ENCODE data around the gene CTNND2. TPM values are rescaled to one million over a fixed set of nuclear protein-coding genes. Genes with fewer than 3 reads are reported as not detected.

Gene CTNND2
- total and polyA plus RNA-seq, 10 of the 15 experiments (the other 5 are each of a cell fraction or from before 2014, with no cell fraction given), result 0.02 to 0.16 (median 0.04) TPM; not detected in 7

- BruUV-seq (replicated peaks), result no TSS peak
- Histone ChIP-seq H3K4me1 (ENCODE audit: control insufficient read depth, insufficient read depth, low read length) (no peaks in the 10 kb centered on the region), H3K9me3 (replicated peaks; ENCODE audit: control insufficient read depth, insufficient read depth, low read length) (no peaks in the 10 kb centered on the region), H2AFZ (ENCODE audit: control insufficient read depth, low read depth, low read length) (no peak overlapping the region), H3K36me3 (ENCODE audit: control insufficient read depth in 2 of 2, insufficient read depth in 2 of 2, low read length in 1 of 2) (no peaks in the 10 kb centered on the region), H3K9ac (ENCODE audit: control insufficient read depth, insufficient read depth, low read length) (no peak overlapping the region), H3K27ac (ENCODE audit: control insufficient read depth, insufficient read depth) (no peak overlapping the region), H3K4me2 (ENCODE audit: control insufficient read depth, insufficient read depth) (no peak overlapping the region), H3K4me3 (no peak overlapping the region), H4K20me1 (ENCODE audit: control insufficient read depth, insufficient read depth) (no peaks in the 10 kb centered on the region), H3K79me2 (ENCODE audit: control insufficient read depth, insufficient read depth, low read length) (no peaks in the 10 kb centered on the region), H3K27me3 (replicated peaks in 1 of 2; ENCODE audit: control insufficient read depth in 2 of 2, insufficient read depth in 2 of 2, low read length in 1 of 2) (no peaks in the 10 kb centered on the region)
- TF ChIP-seq HCFC1 (IDR thresholded peaks at IDR 0.05; ENCODE audit: low read length) (no peak), HDAC6 (IDR thresholded peaks at IDR 0.05; ENCODE audit: unreplicated experiment) (no peak), NFIC (IDR thresholded peaks at IDR 0.05; ENCODE audit: low read depth, low read length) (no peak)
- ChIA-PET RAD21 (ENCODE audit: unreplicated experiment) (no interaction called here), POLR2A (no interaction called here), CTCF (no interaction called here), SMC1A (ENCODE audit: uncharacterized antibody, unreplicated experiment) (no interaction called here)
- no peak for ATAC-seq
- in situ Hi-C loops (cut with MboI) (no loop called here), intact Hi-C loops (cut with micrococcal nuclease; ENCODE audit: unreplicated experiment) (no loop called here)
- DNase-seq (ENCODE audit: low read depth, low spot score), result no peak
- WGBS (ENCODE audit: insufficient coverage, insufficient replicate concordance, low lambda C conversion rate, missing lambda C conversion rate), result 0% methylated on average over 4 of the region's 4 CpGs
- FAIRE-seq, result no peak
These were observed 380.1 kb downstream of the CTNND2 start for GRCh38 chr5:11524188-11524587.

DNA sequence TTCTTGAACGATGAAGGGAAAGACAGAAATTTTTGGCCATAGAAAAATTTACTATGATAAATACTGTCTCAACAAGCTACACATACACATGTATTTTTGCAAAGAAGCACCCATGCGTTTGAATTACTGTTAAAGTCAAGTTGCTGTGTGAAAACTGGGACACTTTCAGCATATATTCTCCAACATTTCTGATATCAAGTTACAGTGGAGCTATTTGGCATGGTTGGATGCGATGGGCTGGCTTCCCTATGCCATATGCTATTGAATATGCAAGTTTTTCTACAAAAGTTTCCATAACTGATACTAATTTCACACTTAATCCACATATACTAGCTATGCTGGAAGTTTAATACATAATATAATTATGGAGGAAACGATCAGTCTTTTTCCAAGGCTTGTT, 381.4 kb downstream of the CTNND2 start:
- H3K9me3 ChIP-seq (replicated peaks; ENCODE audit: control insufficient read depth, insufficient read depth, low read length), result no peaks in the 10 kb centered on the region
- no peak overlapping the region for H2AFZ ChIP-seq (ENCODE audit: control insufficient read depth, low read depth, low read length)
- H4K20me1 ChIP-seq (ENCODE audit: control insufficient read depth, insufficient read depth), result no peaks in the 10 kb centered on the region
- WGBS (ENCODE audit: insufficient coverage, insufficient replicate concordance, low lambda C conversion rate, missing lambda C conversion rate), result 8% methylated on average over 4 of the region's 4 CpGs
- POLR2A ChIA-PET, result no interaction called here
- intact Hi-C loops (cut with micrococcal nuclease; ENCODE audit: unreplicated experiment) (no loop called here), in situ Hi-C loops (cut with MboI) (no loop called here)
- SMC1A ChIA-PET (ENCODE audit: uncharacterized antibody, unreplicated experiment), result no interaction called here
- RAD21 ChIA-PET (ENCODE audit: unreplicated experiment), result no interaction called here
- ATAC-seq, result no peak
- no peaks in the 10 kb centered on the region for H3K79me2 ChIP-seq (ENCODE audit: control insufficient read depth, insufficient read depth, low read length)
- no peak overlapping the region for H3K27ac ChIP-seq (ENCODE audit: control insufficient read depth, insufficient read depth)
- H3K9ac ChIP-seq (ENCODE audit: control insufficient read depth, insufficient read depth, low read length), result no peak overlapping the region
- CTCF ChIA-PET, result no interaction called here
- H3K4me2 ChIP-seq (ENCODE audit: control insufficient read depth, insufficient read depth), result no peak overlapping the region
- H3K4me1 ChIP-seq (ENCODE audit: control insufficient read depth, insufficient read depth, low read length), result no peaks in the 10 kb centered on the region
- no peaks in the 10 kb centered on the region for H3K36me3 ChIP-seq (ENCODE audit: control insufficient read depth in 2 of 2, insufficient read depth in 2 of 2, low read length in 1 of 2)
- no peak for FAIRE-seq
- DNase-seq (ENCODE audit: low read depth, low spot score), result no peak
- H3K4me3 ChIP-seq, result no peak overlapping the region
- no TSS peak for BruUV-seq (replicated peaks)
- no peaks in the 10 kb centered on the region for H3K27me3 ChIP-seq (replicated peaks in 1 of 2; ENCODE audit: control insufficient read depth in 2 of 2, insufficient read depth in 2 of 2, low read length in 1 of 2)
- no peak for TF ChIP-seq FOXK2 (IDR thresholded peaks at IDR 0.05)
- TF ChIP-seq, protein P1, sequence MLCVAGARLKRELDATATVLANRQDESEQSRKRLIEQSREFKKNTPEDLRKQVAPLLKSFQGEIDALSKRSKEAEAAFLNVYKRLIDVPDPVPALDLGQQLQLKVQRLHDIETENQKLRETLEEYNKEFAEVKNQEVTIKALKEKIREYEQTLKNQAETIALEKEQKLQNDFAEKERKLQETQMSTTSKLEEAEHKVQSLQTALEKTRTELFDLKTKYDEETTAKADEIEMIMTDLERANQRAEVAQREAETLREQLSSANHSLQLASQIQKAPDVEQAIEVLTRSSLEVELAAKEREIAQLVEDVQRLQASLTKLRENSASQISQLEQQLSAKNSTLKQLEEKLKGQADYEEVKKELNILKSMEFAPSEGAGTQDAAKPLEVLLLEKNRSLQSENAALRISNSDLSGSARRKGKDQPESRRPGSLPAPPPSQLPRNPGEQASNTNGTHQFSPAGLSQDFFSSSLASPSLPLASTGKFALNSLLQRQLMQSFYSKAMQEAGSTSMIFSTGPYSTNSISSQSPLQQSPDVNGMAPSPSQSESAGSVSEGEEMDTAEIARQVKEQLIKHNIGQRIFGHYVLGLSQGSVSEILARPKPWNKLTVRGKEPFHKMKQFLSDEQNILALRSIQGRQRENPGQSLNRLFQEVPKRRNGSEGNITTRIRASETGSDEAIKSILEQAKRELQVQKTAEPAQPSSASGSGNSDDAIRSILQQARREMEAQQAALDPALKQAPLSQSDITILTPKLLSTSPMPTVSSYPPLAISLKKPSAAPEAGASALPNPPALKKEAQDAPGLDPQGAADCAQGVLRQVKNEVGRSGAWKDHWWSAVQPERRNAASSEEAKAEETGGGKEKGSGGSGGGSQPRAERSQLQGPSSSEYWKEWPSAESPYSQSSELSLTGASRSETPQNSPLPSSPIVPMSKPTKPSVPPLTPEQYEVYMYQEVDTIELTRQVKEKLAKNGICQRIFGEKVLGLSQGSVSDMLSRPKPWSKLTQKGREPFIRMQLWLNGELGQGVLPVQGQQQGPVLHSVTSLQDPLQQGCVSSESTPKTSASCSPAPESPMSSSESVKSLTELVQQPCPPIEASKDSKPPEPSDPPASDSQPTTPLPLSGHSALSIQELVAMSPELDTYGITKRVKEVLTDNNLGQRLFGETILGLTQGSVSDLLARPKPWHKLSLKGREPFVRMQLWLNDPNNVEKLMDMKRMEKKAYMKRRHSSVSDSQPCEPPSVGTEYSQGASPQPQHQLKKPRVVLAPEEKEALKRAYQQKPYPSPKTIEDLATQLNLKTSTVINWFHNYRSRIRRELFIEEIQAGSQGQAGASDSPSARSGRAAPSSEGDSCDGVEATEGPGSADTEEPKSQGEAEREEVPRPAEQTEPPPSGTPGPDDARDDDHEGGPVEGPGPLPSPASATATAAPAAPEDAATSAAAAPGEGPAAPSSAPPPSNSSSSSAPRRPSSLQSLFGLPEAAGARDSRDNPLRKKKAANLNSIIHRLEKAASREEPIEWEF (IDR thresholded peaks at IDR 0.05; ENCODE audit: insufficient replicate concordance, low read depth, low read length), result no peak
- TF ChIP-seq NFYA (IDR thresholded peaks at IDR 0.05; ENCODE audit: borderline replicate concordance, low read depth, low read length), result no peak
- TF ChIP-seq, protein P2, sequence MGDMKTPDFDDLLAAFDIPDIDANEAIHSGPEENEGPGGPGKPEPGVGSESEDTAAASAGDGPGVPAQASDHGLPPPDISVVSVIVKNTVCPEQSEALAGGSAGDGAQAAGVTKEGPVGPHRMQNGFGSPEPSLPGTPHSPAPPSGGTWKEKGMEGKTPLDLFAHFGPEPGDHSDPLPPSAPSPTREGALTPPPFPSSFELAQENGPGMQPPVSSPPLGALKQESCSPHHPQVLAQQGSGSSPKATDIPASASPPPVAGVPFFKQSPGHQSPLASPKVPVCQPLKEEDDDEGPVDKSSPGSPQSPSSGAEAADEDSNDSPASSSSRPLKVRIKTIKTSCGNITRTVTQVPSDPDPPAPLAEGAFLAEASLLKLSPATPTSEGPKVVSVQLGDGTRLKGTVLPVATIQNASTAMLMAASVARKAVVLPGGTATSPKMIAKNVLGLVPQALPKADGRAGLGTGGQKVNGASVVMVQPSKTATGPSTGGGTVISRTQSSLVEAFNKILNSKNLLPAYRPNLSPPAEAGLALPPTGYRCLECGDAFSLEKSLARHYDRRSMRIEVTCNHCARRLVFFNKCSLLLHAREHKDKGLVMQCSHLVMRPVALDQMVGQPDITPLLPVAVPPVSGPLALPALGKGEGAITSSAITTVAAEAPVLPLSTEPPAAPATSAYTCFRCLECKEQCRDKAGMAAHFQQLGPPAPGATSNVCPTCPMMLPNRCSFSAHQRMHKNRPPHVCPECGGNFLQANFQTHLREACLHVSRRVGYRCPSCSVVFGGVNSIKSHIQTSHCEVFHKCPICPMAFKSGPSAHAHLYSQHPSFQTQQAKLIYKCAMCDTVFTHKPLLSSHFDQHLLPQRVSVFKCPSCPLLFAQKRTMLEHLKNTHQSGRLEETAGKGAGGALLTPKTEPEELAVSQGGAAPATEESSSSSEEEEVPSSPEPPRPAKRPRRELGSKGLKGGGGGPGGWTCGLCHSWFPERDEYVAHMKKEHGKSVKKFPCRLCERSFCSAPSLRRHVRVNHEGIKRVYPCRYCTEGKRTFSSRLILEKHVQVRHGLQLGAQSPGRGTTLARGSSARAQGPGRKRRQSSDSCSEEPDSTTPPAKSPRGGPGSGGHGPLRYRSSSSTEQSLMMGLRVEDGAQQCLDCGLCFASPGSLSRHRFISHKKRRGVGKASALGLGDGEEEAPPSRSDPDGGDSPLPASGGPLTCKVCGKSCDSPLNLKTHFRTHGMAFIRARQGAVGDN (IDR thresholded peaks at IDR 0.05), result no peak
- TF ChIP-seq ESRRA (IDR thresholded peaks at IDR 0.05; ENCODE audit: low read length), result no peak
- no peak for TF ChIP-seq TAF1 (IDR thresholded peaks at IDR 0.05; ENCODE audit: borderline replicate concordance, low read depth, low read length)
- no peak for TF ChIP-seq TCF12 (IDR thresholded peaks at IDR 0.05; ENCODE audit: low read depth, low read length)

Measured in GM12878 (cell line).